Heart left ventricle (tissue), 16 donors: ENCODE measurements around the gene ARHGEF3. TPM values are rescaled to one million over a fixed set of nuclear protein-coding genes. Genes with fewer than 3 reads are reported as not detected.
A peak's percentile ranks its signal among the peaks of the same experiment; 100 is the strongest.

Experiments used
- ATAC-seq, 4 donors: fragments of 200-7000 bp; cut with Tn5 transposase; one replicate each; pipeline ENCODE4 v1.9.1; 2020 to 2022; ENCODE audit warnings: moderate library complexity in 4 of 4, mild to moderate bottlenecking in 3 of 4, moderate number of reproducible peaks in 1 of 4
- DNase-seq, 5 donors: peaks; one replicate each; pipeline ENCODE4 v3.0.0-alpha.2; 2020
- H3K27ac ChIP-seq, 12 donors: fragments of 200-600 bp; sonication (generic) in 4 of 12; one replicate each; pipeline versions ENCODE4 v1.5.0 to v1.8.0; 2016 to 2022; ENCODE audit warnings: mild to moderate bottlenecking in 2 of 12
- H3K27me3 ChIP-seq, 9 donors: fragments of 200-600 bp; sonication (generic) in 2 of 9; one replicate each; pipeline versions ENCODE4 v1.5.1 to v1.8.0; 2016 to 2022; ENCODE audit warnings: mild to moderate bottlenecking in 3 of 9
- H3K36me3 ChIP-seq, 9 donors: fragments of 200-600 bp; sonication (generic) in 2 of 9; one replicate each; pipeline versions ENCODE4 v1.5.0 to v1.8.0; 2018 to 2022; ENCODE audit warnings: mild to moderate bottlenecking in 2 of 9
- H3K4me1 ChIP-seq, 12 donors: fragments of 200-600 bp; sonication (generic) in 4 of 12; one replicate each; pipeline versions ENCODE4 v1.5.0 to v1.8.0; 2016 to 2022; ENCODE audit warnings: mild to moderate bottlenecking in 3 of 12
- H3K4me3 ChIP-seq, 12 donors: fragments of 200-600 bp; sonication (generic) in 4 of 12; one replicate each; pipeline versions ENCODE4 v1.5.0 to v1.8.0; 2017 to 2022; ENCODE audit warnings: mild to moderate bottlenecking in 9 of 12, moderate library complexity in 4 of 12
- H3K9me3 ChIP-seq, 12 donors: fragments of 200-600 bp; sonication (generic) in 4 of 12; one replicate each; pipeline versions ENCODE4 v1.5.0 to v1.8.0; 2016 to 2022; ENCODE audit warnings: mild to moderate bottlenecking in 1 of 12
- CTCF ChIP-seq, 12 donors: fragments of 200-600 bp; sonication (generic) in 4 of 12; IDR thresholded peaks; one replicate each; pipeline versions ENCODE4 v1.5.0 to v1.8.0; 2018 to 2022; ENCODE audit warnings: antibody characterized with exemption in 12 of 12, mild to moderate bottlenecking in 5 of 12
- POLR2A ChIP-seq, 2 donors: fragments of 450-650 bp; IDR thresholded peaks; one replicate each; pipeline ENCODE4 v1.6.1; 2017; ENCODE audit warnings: antibody characterized with exemption in 2 of 2, mild to moderate bottlenecking in 2 of 2, moderate library complexity in 2 of 2
- WGBS, 4 donors: extraction: QIAGEN DNeasy Blood & Tissue Kit in 2 of 4; methylation state at CpG; one replicate each; pipeline versions ENCODE4 v1.1.5 to v1.1.7; 2013 to 2018; 5-methylcytosine and 5-hydroxymethylcytosine counted together
- intact Hi-C, 10 donors: fragments of 100-400 bp; cut with DNase I; formaldehyde crosslinking; loops; one replicate each; pipeline versions ENCODE4 v1.11.1 to v1.14.2; 2022
- polyA plus RNA-seq, 2 donors: library from polyadenylated mRNA; stranded (reverse); fragments of 200-250 nt; gene quantifications; one replicate each; pipeline ENCODE4 v1.2.3, GENCODE V29; 2013
- total RNA-seq, 9 donors: library from RNA; depleted of rRNA in 2 of 9; stranded (reverse); fragments of >200 nt in 2 of 9; fragmentation: NEBNext Ultra II Directional in 3 of 9; extraction: Animal tissue kit (Norgen Biotek cat#: 25700) in 3 of 9; gene quantifications; one replicate each; pipeline versions ENCODE4 v1.1.0 to v1.2.4, GENCODE V29; 2016 to 2023
- donor health status: ischemic (EF 13 %, LVEDD 7.1; RV severe dilation, severe dysfunction).
- donor health status: healthy with polysubstance abuse.
- donor health status: DM: no; HTN: yes; CAD: no.
- donor health status: DM: no; HTN: no; CAD: no.
- donor health status: ischemic (EF 25% LVEDD 6.9; RV normal size, moderate dysfunction).
- donor health status: ischemic (EF 25% LVEDD 5.7; RV mildly dilated, moderate dysfunction).
- donor health status: healthy.
- donor health status: DM: yes; HTN: yes; CAD: no.
- donor health status: ischemic (EF 35%, LVEDD 5.7; RV mildly dilated, moderate dysfunction).
- donor health status: nonischemic (EF 11% LVEDD 7.7; RV severe dilation, severe dysfunction).
- donor health status: DM: yes; HTN: yes; CAD: no.
- donor health status: PGD.
- donor health status: ischemic (EF 29% LVEDD 5.4; RV normal size, mild dysfunction).
- donor health status: nonischemic (EF 23%, LVEDD 6.1; RV moderate dilation, normal function).

The ARHGEF3 gene
- total and polyA plus RNA-seq, 11 donors, result 6.5 to 36.8 (median 16.8) TPM

DNA sequence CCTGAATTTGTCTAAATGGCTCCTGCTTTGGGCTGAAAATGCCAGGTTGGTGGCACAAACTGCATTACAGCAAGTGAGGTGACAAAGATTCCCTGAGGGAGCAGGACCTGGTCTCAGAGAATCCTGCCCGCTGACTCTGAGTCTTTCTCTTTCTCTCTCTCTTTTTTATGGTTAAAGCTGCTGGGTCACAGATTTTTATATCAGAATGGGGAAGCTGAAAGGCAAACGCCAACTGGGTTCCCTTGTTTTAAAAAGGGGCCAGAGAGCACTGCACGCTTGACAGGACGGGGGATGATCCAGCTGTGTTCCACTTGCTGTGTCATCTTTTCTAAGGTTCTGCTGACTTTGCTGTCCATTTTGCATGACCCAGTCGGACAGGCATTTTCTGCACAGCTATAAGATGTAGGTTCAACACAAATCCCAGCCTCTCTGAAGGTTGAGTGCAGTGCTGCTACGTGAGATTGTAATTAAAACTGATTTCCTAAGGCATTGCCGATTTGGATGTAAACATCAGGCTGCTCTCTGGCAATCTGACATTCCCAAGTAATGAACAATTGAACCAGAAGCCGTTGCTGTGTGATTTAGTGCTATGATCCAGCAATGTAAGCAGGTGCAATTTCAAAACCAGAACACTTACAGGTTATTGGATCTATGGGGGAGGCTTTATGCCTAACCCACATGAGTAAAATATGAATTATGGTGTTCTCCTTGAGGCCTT is 25.8 kb downstream of the ARHGEF3 start:
- TF ChIP-seq POLR2A (IDR thresholded peaks at IDR 0.05), result no peak
- no peak for TF ChIP-seq CTCF (IDR thresholded peaks at IDR 0.05)
- DNase-seq, result no peak
- 56 to 72% (median 62%) methylated on average over 8 of the region's 8 CpGs for WGBS, 4 donors
- Histone ChIP-seq H3K4me3 (no peak overlapping the region), H3K4me1 (peaks cover 3 to 73% (median 21%) of the 10 kb centered on the region in 12 donors), H3K36me3 (peaks cover 0 to 34% (median 22%) of the 10 kb centered on the region in 9 donors), H3K27ac (peak overlapping the region in 8 of 12 donors; percentile 6 to 65 (median 49)), H3K9me3 (no peaks in the 10 kb centered on the region), H3K27me3 (no peaks in the 10 kb centered on the region)
- intact Hi-C loops, result no loop called here
- ATAC-seq, result peak in 3 of 4 donors; percentile 23 to 52 (median 31)

- ATAC-seq, result peak in 3 of 4 donors; percentile 19 to 33 (median 23)
- WGBS, 4 donors, result 70 to 74% (median 72%) methylated on average over 7 of the region's 7 CpGs
- intact Hi-C loops, result no loop called here
Measured at GRCh38 chr3:56775445-56775837, 26.3 kb downstream of the ARHGEF3 start.

GRCh38 chr3:56773986-56774385 is 27.8 kb downstream of the ARHGEF3 start:
- H3K36me3 ChIP-seq, result peaks cover 0 to 53% (median 26%) of the 10 kb centered on the region in 9 donors
- H3K4me1 ChIP-seq, result peaks cover 6 to 71% (median 25%) of the 10 kb centered on the region in 12 donors
- ATAC-seq, result no peak
- intact Hi-C loops, result no loop called here
- H3K9me3 ChIP-seq, result no peaks in the 10 kb centered on the region
- H3K4me3 ChIP-seq, result no peak overlapping the region
- TF ChIP-seq POLR2A (IDR thresholded peaks at IDR 0.05) (no peak), CTCF (IDR thresholded peaks at IDR 0.05) (no peak)
- peak overlapping the region in 1 of 12 donors; percentile 1 for H3K27ac ChIP-seq
- no peak for DNase-seq
- no peaks in the 10 kb centered on the region for H3K27me3 ChIP-seq

More at GRCh38 chr3:56775445-56775837, 26.3 kb downstream of the ARHGEF3 start:
- no peaks in the 10 kb centered on the region for H3K27me3 ChIP-seq
- no peak for DNase-seq
- no peak overlapping the region for H3K4me3 ChIP-seq
- peaks cover 3 to 68% (median 19%) of the 10 kb centered on the region in 12 donors for H3K4me1 ChIP-seq
- peak overlapping the region in 4 of 12 donors; percentile 45 to 65 (median 60) for H3K27ac ChIP-seq
- H3K36me3 ChIP-seq, result peaks cover 0 to 39% (median 25%) of the 10 kb centered on the region in 9 donors
- no peaks in the 10 kb centered on the region for H3K9me3 ChIP-seq
- no peak for TF ChIP-seq POLR2A (IDR thresholded peaks at IDR 0.05)
- no peak for TF ChIP-seq CTCF (IDR thresholded peaks at IDR 0.05)

- peaks cover 0 to 53% (median 26%) of the 10 kb centered on the region in 9 donors for H3K36me3 ChIP-seq
Measured at GRCh38 chr3:56772952-56773938, 28.5 kb downstream of the ARHGEF3 start.

More at GRCh38 chr3:56772952-56773938, 28.5 kb downstream of the ARHGEF3 start:
- DNase-seq, result no peak
- peaks cover 5 to 72% (median 32%) of the 10 kb centered on the region in 12 donors for H3K4me1 ChIP-seq
- ATAC-seq, result no peak
- TF ChIP-seq CTCF (IDR thresholded peaks at IDR 0.05) (no peak), POLR2A (IDR thresholded peaks at IDR 0.05) (no peak)
- H3K27ac ChIP-seq, result peak overlapping the region in 1 of 12 donors; percentile 6
- intact Hi-C loops, result no loop called here
- WGBS, 4 donors, result 70 to 79% (median 75%) methylated on average over 16 of the region's 16 CpGs
- no peaks in the 10 kb centered on the region for H3K27me3 ChIP-seq
- H3K9me3 ChIP-seq, result no peaks in the 10 kb centered on the region
- H3K4me3 ChIP-seq, result no peak overlapping the region
